Upper lobe of right lung (tissue), 1 donor: ENCODE data around the gene ZIC4. TPM values are rescaled to one million over a fixed set of nuclear protein-coding genes. Genes with fewer than 3 reads are reported as not detected.

Source experiments
- ATAC-seq: fragments of 200-7000 bp; cut with Tn5 transposase; one replicate; pipeline ENCODE4 v1.9.1; 2020; ENCODE audit warnings: mild to moderate bottlenecking, moderate library complexity
- DNase-seq: peaks from one replicate; pipeline ENCODE4 v3.0.0-alpha.2; 2020
- H3K27ac ChIP-seq: fragments of 200-600 bp; one replicate; pipeline ENCODE4 v1.8.0; 2022
- H3K27me3 ChIP-seq: fragments of 200-600 bp; one replicate; pipeline ENCODE4 v1.8.0; 2022; ENCODE audit warnings: mild to moderate bottlenecking
- H3K36me3 ChIP-seq: fragments of 200-600 bp; one replicate; pipeline ENCODE4 v1.8.0; 2022
- H3K4me1 ChIP-seq: fragments of 200-600 bp; one replicate; pipeline ENCODE4 v1.8.0; 2022
- H3K4me3 ChIP-seq: fragments of 200-600 bp; one replicate; pipeline ENCODE4 v1.8.0; 2022; ENCODE audit warnings: mild to moderate bottlenecking
- H3K9me3 ChIP-seq: fragments of 200-600 bp; one replicate; pipeline ENCODE4 v1.8.0; 2022
- CTCF ChIP-seq: fragments of 200-600 bp; IDR thresholded peaks from one replicate; pipeline ENCODE4 v1.8.0; 2022; ENCODE audit warnings: antibody characterized with exemption
- intact Hi-C: fragments of 100-400 bp; cut with DNase I; formaldehyde crosslinking; loops from one replicate; pipeline ENCODE4 v1.11.0; 2022
- total RNA-seq: library from RNA; stranded (reverse); fragmentation: NEBNext Ultra II Directional; extraction: Animal tissue kit (Norgen Biotek cat#: 25700); gene quantifications from one replicate; pipeline ENCODE4 v1.2.1, GENCODE V29; 2021
- donor health status: DM: no; HTN: yes; CAD: no; lungs with severe emphysema.

The ZIC4 gene
- total RNA-seq, 1 donor from 2014 or later = not detected

DNA sequence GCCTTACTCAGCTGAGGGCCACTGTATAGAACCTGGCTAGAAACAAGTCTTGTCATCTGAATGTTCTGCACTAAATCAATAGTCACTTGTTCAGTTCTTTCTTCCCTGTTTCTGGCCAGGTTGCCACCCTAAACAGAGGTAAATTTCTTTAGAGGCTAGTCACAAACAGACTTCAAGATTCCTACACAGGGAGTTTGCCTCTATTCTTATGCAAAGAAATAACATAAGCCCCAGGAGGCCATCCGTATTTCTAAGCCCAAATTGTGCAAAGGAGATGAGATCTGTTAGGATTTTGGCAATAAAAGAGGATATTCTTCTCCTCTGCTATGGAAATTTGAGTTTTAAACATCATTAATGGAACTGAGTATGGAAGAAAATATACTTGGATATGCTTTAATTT is 4.9 kb downstream of the ZIC4 start:
- no peak overlapping the region for H3K27ac ChIP-seq
- H3K36me3 ChIP-seq = no peaks in the 10 kb centered on the region
- H3K27me3 ChIP-seq = peaks cover 89% of the 10 kb centered on the region
- DNase-seq (no peak), ATAC-seq (no peak)
- no peaks in the 10 kb centered on the region for H3K4me1 ChIP-seq
- TF ChIP-seq CTCF = no peak
- intact Hi-C loops = no loop called here
- no peak overlapping the region for H3K4me3 ChIP-seq
- H3K9me3 ChIP-seq = no peaks in the 10 kb centered on the region

DNA sequence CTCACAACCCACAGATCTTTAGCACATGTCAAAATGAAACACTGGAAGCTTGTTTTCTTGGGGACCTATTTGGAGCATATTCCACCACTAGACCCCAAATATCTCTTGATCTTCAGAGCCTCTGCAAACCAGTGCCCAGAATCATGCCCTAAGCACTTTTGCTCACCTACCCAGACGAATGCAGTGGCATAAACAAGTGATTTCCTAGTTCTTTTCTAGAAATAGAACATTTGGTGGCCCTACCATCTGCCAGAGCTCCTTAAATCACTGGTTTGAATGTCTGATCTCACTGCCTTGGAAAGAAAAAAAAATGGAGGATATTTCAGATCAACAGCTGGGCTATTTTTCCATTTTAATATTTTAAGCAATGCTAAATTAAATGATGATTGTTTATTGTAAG is 5.3 kb downstream of the ZIC4 start:
- TF ChIP-seq CTCF = no peak
- no peak for DNase-seq
- Histone ChIP-seq H3K27ac (no peak overlapping the region), H3K27me3 (peaks cover 89% of the 10 kb centered on the region), H3K4me3 (no peak overlapping the region), H3K36me3 (no peaks in the 10 kb centered on the region), H3K4me1 (no peaks in the 10 kb centered on the region), H3K9me3 (no peaks in the 10 kb centered on the region)
- intact Hi-C loops = no loop called here
- ATAC-seq = no peak

- no peak for TF ChIP-seq CTCF
- H3K27ac ChIP-seq = no peak overlapping the region
- no peak for ATAC-seq
- peaks cover 89% of the 10 kb centered on the region for H3K27me3 ChIP-seq
- intact Hi-C loops = no loop called here
- H3K4me3 ChIP-seq = no peak overlapping the region
- no peaks in the 10 kb centered on the region for H3K9me3 ChIP-seq
- H3K4me1 ChIP-seq = no peaks in the 10 kb centered on the region
- DNase-seq = no peak
- no peaks in the 10 kb centered on the region for H3K36me3 ChIP-seq
Observed at GRCh38 chr3:147400111-147400510, 6.2 kb downstream of the ZIC4 start.

- intact Hi-C loops = no loop called here
- H3K4me3 ChIP-seq = no peak overlapping the region
- H3K27me3 ChIP-seq = peaks cover 89% of the 10 kb centered on the region
- no peaks in the 10 kb centered on the region for H3K4me1 ChIP-seq
- no peaks in the 10 kb centered on the region for H3K36me3 ChIP-seq
- H3K9me3 ChIP-seq = no peaks in the 10 kb centered on the region
- no peak overlapping the region for H3K27ac ChIP-seq
- ATAC-seq (no peak), DNase-seq (no peak)
- no peak for TF ChIP-seq CTCF
Observed at GRCh38 chr3:147398813-147399534, 7.4 kb downstream of the ZIC4 start.

DNA sequence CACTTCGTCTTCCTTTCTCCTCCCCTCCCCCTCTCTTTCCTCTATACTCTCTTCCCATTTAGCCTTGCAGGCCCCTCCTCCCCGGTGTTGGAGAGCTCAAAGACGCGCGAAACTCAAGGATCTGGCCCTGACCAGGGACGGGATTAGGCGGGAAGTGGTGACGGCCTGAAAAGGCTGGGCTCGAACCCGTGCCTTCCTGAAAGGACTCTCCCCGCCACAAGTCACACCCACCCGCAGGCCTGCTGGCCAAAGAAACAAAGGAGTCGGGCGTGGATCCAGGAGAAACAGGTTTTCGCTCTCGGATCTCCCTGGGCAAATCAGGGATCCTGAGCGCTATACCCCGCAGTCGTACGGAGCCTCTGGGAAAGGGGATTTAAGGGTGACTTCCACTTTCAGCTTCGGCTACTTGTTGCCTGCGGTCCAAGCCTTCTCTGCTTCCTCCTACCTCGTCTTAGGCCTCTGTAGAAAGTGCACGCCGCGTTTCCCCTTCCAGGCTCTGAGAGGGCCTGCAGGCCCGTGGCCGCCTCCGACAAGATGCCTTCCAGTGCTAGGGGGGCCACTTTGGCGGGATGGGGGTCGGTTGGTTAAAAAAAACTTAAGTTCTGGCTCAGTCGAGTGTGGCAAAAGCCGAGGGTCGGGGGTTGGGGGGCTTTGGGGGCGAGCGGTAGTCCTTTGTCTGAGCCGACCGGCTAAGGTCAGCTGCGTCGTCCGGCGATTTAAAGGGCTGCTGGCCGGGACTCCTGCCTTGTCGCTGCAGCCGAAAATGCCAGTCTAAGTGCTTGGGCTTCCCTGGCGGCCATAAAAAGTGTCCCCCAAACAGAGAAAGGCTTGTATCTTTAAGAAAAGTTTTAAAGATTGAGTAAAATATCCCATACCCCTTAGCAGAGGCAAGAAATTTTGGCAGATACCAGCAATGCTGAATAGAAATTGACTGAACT is 8.2 kb downstream of the ZIC4 start:
- no peaks in the 10 kb centered on the region for H3K4me1 ChIP-seq
- no peak for TF ChIP-seq CTCF
- H3K27me3 ChIP-seq = peaks cover 89% of the 10 kb centered on the region
- ATAC-seq = no peak
- H3K9me3 ChIP-seq = no peaks in the 10 kb centered on the region
- intact Hi-C loops = no loop called here
- H3K36me3 ChIP-seq = no peaks in the 10 kb centered on the region
- H3K4me3 ChIP-seq = no peak overlapping the region
- no peak for DNase-seq
- H3K27ac ChIP-seq = no peak overlapping the region
